C1 segment of cervical spinal cord (tissue), 14 donors: Measurements from ENCODE around the gene CALML6.

ENCODE experiments used
- DNase-seq, 14 donors: peaks; one replicate each; lab custom pipeline; 2025; lab: John Stamatoyannopoulos, UW

CALML6 gene

DNA sequence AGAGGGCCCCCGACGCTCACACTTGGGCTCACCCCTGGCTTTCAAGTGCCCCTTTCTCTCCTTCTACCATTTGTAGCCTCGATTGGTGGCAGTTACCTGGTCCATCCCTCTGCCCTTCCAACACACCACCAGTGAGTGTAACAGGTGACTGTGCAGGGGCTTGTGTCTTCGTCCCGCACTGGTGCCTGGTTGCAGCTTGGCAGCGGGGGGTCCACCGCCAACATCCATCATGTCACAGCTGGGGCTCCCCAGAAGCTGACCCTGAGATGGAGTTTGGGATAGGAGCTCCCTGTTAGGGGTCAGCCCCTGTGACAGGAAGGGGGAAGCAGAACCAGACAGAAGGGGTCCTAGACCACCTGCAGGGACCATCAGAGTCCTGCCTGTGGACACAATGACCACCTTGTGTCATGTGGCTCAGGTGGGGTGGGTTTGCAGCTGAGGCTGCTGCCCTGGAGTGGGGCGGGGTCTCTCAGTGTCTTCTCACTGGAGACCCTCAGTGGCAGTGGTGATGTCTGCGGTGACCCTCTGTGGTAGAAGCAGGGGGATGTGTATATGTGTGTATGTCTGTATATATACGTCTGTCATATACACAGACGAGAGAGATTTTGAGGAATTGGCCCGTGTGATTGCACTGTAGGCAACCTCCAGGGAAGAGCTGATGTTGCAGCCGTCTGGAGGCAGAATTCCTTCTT, 3.6 kb upstream of the CALML6 start:
- DNase-seq = no peak

GRCh38 chr1:1914101-1914970, 724 bp upstream of the CALML6 start:
- no peak for DNase-seq

GRCh38 chr1:1915911-1916840, 1.1 kb downstream of the CALML6 start:
- no peak for DNase-seq

- DNase-seq = no peak
Measured at GRCh38 chr1:1916851-1917251, 1.8 kb downstream of the CALML6 start.

GRCh38 chr1:1917304-1917976, 2.4 kb downstream of the CALML6 start:
- no peak for DNase-seq

- DNase-seq = no peak
Measured at GRCh38 chr1:1917995-1918900, 3.2 kb downstream of the CALML6 start.

DNA sequence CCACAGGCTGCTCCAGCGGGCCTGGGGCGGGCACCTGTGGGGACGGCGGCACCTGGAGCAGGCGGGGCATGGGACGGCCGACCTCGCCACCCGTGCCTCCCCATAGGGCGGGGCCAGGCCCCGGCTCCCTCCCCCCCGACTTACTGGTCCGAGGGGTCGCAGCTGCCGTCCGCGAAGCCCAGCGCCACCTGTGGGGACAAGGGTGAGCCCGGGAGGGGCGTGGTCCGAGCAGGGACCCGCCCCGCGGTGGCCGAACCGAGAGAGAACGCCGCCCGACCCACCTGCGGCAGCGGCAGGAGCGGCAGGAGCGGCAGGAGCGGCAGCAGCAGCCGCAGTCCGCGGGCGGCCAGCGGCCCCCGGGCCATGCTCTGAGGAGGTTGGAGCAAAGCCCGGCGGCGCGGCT, 3.8 kb downstream of the CALML6 start, which contains the start of gene TMEM52:
TMEM52 (minus strand) TSS at position 379 of the 403 bp plus-strand sequence; CDS start at position 365, 14 bp downstream.
- no peak for DNase-seq

DNA sequence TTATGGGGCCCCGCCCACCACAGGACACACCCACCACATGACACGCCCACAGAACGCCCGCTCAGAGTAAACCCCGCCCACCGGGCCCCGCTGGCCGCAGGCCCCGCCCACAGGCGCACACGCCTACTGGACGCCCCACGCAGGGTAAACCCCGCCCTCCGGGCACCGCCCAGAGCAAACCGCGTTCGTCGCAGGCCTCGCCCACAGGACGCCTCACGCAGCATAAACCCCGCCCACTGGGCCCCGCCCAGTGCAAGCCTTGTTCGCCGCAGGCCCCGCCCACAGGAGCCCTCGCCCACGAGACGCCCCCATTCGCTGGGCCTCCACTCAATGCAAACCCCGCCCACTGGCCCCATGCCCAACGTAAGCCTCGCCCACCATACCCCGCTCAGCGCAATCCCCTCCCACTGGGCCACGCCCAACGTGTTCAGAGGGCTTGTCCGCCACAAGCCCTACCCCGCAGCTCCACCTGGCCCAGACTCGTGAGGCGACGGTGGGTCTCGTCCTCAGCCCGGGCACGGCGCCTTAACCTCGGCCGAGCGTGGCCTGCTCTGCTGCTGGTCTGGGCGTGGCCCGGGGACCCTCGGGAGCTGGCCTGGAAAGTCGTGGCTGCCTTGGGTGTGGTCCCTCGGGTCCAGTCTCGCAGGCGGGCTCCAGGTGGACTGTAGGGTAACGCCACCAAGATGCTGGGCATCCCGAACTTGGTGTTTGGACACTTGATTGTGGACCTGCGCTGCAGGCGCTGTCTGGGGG, 4.4 kb downstream of the CALML6 start:
- DNase-seq = peak; percentile 10 to 93 (median 78)

- no peak for DNase-seq
Measured at GRCh38 chr1:1920057-1920607, 5.1 kb downstream of the CALML6 start.

GRCh38 chr1:1920608-1921458, 5.8 kb downstream of the CALML6 start:
- no peak for DNase-seq

DNA sequence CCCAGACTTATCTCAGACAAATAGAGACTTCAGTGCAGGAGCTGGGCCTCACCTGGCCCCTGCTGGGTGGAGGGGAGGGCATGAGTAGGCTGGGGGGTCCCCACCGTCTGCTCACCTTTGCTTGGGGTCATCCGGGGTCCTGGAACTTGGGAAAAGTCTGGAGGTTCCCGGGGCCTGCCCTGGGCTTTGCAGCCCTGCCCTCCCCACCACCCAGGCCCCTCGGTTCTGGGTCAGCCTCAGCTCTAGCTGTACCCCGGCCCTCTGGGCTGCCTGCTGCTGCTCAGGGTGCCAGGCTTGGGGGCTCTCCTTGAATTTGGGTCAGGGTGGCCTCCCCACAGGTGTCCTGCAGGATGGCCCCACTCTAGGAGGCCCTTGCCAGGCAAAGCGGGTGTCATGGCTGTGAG, 6.4 kb downstream of the CALML6 start:
- DNase-seq = no peak

DNA sequence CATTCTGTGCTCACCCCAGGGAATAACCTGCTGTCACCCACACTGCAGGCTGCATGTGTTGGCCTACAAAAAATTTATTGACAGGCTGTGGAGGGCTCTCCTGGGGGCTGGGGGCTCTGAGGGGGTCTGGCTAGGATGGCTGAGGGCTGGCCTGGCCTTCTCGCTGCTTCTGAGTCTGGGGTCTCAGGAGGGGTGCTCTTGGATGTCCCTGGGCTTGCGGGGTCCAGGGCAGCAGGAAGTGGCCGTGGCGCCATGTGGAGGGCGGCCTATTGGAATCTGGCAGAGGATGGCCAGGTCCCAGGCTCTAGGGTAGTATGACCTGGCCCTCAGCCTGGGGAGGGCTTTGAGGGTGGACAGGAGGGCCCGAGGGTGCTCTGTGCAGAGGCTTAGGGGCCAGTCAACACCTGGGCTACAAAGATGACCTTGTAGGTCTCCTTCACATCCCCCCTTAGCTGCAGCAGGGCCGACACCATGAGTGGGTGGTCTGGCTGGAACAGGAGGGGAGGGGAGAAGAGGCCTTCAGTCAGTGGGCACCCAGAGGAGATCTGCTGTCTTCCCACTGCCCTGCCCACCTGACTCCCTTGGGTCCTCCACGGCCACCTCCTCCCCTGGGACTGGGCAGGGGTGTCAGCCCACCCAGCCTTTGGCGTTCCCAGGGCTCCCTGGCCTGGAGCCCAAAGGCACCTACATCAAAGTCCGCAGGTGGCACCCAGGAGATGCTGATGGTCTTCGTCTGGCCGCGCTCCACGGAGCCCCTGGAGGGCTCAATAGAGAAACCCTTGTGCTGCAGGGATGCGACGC, 7.0 kb downstream of the CALML6 start:
- no peak for DNase-seq

DNA sequence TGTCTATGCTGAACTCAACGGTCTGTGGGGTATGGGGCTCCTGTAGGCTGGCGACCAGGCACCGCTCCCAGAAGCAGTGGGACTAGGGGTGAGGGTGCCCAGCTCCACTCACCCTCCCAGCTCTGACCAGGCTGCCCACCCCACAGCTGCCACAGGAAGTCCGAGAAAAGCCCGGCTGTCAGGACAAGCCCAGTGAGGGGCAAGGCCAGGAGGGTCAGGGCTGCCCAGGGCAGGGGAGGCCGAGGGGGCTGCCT, 7.6 kb downstream of the CALML6 start:
- no peak for DNase-seq

DNA sequence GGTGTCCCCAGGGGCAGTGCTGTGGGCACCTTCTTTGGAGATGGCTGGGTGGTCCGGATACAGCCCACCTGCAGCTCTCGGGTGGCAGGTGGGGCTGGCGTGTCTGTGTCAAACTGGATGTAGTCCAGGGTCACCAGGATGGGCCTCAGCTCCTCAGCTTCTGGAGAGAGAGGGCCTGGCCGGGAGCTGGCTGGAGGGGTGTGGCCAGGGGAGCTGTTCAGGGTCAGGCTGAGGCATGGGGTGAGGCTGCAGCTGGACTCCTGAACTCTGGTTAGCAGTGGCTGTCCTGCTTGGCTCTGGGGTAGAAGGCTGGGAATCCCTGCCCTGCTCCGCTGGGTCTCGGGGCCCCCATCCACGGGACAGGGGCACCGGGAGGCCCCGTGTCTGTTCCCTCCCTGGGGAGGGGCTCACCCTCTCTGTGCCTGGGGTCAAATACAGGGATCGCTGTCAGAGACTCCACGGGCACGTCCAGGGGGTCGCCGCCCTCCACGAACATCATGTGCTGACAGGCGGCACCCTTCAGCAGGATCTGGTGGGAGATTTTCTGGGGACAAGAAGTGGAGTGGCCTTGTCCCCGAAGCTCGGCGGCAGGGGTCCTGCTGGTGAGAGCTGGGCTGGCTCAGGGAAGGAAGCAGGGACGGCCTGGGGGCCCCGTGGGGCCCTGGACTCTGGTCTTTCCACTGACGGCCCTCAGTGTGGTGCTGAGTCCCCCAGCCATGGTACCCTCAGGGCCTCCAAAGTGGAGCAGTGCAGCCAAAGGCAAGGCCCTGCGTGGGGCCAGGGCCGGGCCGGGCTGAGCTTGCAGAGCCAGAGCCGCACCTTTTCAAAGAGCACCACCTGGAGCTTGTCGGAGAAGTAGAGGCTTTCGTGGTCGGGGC, 8.1 kb downstream of the CALML6 start:
- no peak for DNase-seq

GRCh38 chr1:1924386-1924785, 9.3 kb downstream of the CALML6 start:
- no peak for DNase-seq

DNA sequence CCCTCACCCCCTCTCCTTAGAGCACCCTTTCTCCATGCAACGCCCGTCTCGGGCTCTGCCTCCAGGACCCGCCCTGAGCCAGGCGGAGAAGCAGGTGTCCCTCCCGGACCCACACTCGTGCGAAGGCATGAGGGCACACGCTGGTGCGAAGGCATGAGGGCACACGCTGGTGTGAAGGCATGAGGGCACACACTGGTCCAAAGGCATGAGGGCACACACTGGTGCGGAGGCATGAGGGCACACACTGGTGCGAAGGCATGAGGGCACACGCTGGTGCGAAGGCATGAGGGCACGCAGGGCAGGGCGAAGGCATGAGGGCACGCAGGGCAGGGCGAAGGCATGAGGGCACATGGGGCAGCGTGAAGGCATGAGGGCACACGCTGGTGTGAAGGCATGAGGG, 9.8 kb downstream of the CALML6 start:
- no peak for DNase-seq
